B cell (primary cell): ENCODE data around the gene NBEAL2. TPM values are rescaled to one million over a fixed set of nuclear protein-coding genes. Genes with fewer than 3 reads are reported as not detected.
A peak's percentile ranks its signal among the peaks of the same experiment; 100 is the strongest.

Experiments
- ATAC-seq: fragments of 200-7000 bp; cut with Tn5 transposase; one replicate; pipeline ENCODE4 v1.10.0; 2021; ENCODE audit warnings: low read depth, mild to moderate bottlenecking, moderate number of reproducible peaks, moderate library complexity
- CTCF ChIA-PET: fragments of 350-600 bp; sonication (Branson Sonifier 250); formaldehyde crosslinking; loops from one replicate; lab custom pipeline; 2021; ENCODE audit warnings: antibody characterized with exemption, inconsistent platforms; lab: Charles Lee
- POLR2A ChIA-PET: fragments of 350-600 bp; sonication (Branson Sonifier 250); formaldehyde crosslinking; loops from one replicate; lab custom pipeline; 2021; ENCODE audit warnings: antibody characterized with exemption; lab: Charles Lee
- DNase-seq: peaks from one replicate; pipeline ENCODE4 v3.0.0; 2013
- H2AFZ ChIP-seq: 2 replicates; pipeline ENCODE4 v1.6.1; 2012; ENCODE audit warnings: mild to moderate bottlenecking, low read depth, low read length; ENCODE audit not compliant: insufficient read depth, poor library complexity, severe bottlenecking
- H3K27ac ChIP-seq, 2 donors: 1 replicate in 1 of 2; 2 replicates in 1 of 2; pipeline ENCODE4 v1.5.1; 2012 to 2013; ENCODE audit warnings: low read length in 2 of 2, mild to moderate bottlenecking in 2 of 2, moderate library complexity in 1 of 2
- H3K27me3 ChIP-seq, 4 experiments: fragments of 200-600 bp in 1 of 4; sonication (generic) in 1 of 4; replicated peaks in 1 of 4; 1 replicate in 2 of 4; 2 replicates in 2 of 4; pipeline versions ENCODE4 v1.6.1 to v1.7.0; 2013 to 2016; ENCODE audit warnings: low read length in 3 of 4, mild to moderate bottlenecking in 2 of 4, mixed read lengths in 1 of 4, moderate library complexity in 1 of 4; ENCODE audit not compliant: insufficient read depth in 4 of 4, control insufficient read depth in 3 of 4; ENCODE audit errors: control extremely low read depth in 1 of 4
- H3K36me3 ChIP-seq, 2 experiments: replicated peaks in 1 of 2; 1 replicate in 1 of 2; 2 replicates in 1 of 2; pipeline versions ENCODE4 v1.6.1 to v1.7.1; 2013; ENCODE audit warnings: low read length in 1 of 2; ENCODE audit not compliant: insufficient read depth in 2 of 2, control insufficient read depth in 1 of 2; ENCODE audit errors: control extremely low read depth in 1 of 2, extremely low read depth in 1 of 2
- H3K4me1 ChIP-seq, 2 donors: fragments of 200-600 bp in 1 of 2; sonication (generic) in 1 of 2; 1 replicate in 1 of 2; 2 replicates in 1 of 2; pipeline versions ENCODE4 v1.5.1 to v1.6.1; 2013 to 2017; ENCODE audit warnings: low read length in 2 of 2; ENCODE audit not compliant: control insufficient read depth in 2 of 2, insufficient read depth in 2 of 2
- H3K4me2 ChIP-seq: replicated peaks from 2 replicates; pipeline ENCODE3; 2012; ENCODE audit warnings: mild to moderate bottlenecking, low read depth, low read length; ENCODE audit not compliant: poor library complexity, severe bottlenecking
- H3K4me3 ChIP-seq, 5 experiments: fragments of 200-600 bp in 1 of 5; sonication (generic) in 1 of 5; 1 replicate in 3 of 5; 2 replicates in 2 of 5; pipeline versions ENCODE4 v1.5.1 to v1.7.0; 2011 to 2016; ENCODE audit warnings: low read length in 4 of 5, mild to moderate bottlenecking in 4 of 5, low read depth in 2 of 5, control low read depth in 1 of 5, moderate library complexity in 1 of 5; ENCODE audit not compliant: insufficient read depth in 1 of 5; ENCODE audit errors: control extremely low read depth in 1 of 5, extremely low read depth in 1 of 5
- H3K79me2 ChIP-seq: fragments of 200-600 bp; sonication (generic); one replicate; pipeline ENCODE4 v1.6.0; 2016; ENCODE audit warnings: low read length; ENCODE audit not compliant: control insufficient read depth, insufficient read depth
- H3K9ac ChIP-seq: fragments of 200-600 bp; sonication (generic); 2 replicates; pipeline ENCODE4 v1.6.1; 2017; ENCODE audit warnings: mild to moderate bottlenecking, low read length, moderate library complexity
- H3K9me3 ChIP-seq, 3 donors: one replicate each; pipeline versions ENCODE4 v1.6.1 to v1.7.1; 2013; ENCODE audit warnings: low read length in 2 of 3; ENCODE audit not compliant: control insufficient read depth in 2 of 3, insufficient read depth in 1 of 3; ENCODE audit errors: control extremely low read depth in 1 of 3
- H4K20me1 ChIP-seq: 2 replicates; pipeline ENCODE4 v1.6.0; 2012; ENCODE audit warnings: mild to moderate bottlenecking, low read length; ENCODE audit not compliant: insufficient read depth, control insufficient read depth, poor library complexity, severe bottlenecking
- H3K27ac Mint-ChIP-seq: one replicate; pipeline ENCODE4 v1.8.0; 2021; ENCODE audit warnings: mixed read lengths
- H3K27me3 Mint-ChIP-seq: one replicate; pipeline ENCODE4 v1.8.0; 2021; ENCODE audit warnings: mixed read lengths
- H3K4me1 Mint-ChIP-seq: one replicate; pipeline ENCODE4 v1.8.0; 2021; ENCODE audit warnings: mixed read lengths
- H3K4me3 Mint-ChIP-seq: one replicate; pipeline ENCODE4 v1.8.0; 2021; ENCODE audit warnings: mixed read lengths
- H3K9me3 Mint-ChIP-seq: one replicate; pipeline ENCODE4 v1.8.0; 2022; ENCODE audit warnings: mixed read lengths; ENCODE audit not compliant: insufficient read depth
- EZH2 ChIP-seq: IDR thresholded peaks from 2 replicates; pipeline ENCODE4 v1.6.1; 2012; ENCODE audit warnings: borderline replicate concordance, low read depth, mild to moderate bottlenecking, moderate library complexity, low read length; ENCODE audit not compliant: insufficient read depth, poor library complexity, severe bottlenecking
- WGBS: methylation state at CpG from one replicate; pipeline ENCODE4 v1.1.5; 2013; ENCODE audit warnings: missing lambda C conversion rate; ENCODE audit not compliant: insufficient coverage; 5-methylcytosine and 5-hydroxymethylcytosine counted together
- intact Hi-C: fragments of 100-400 bp; cut with micrococcal nuclease; formaldehyde crosslinking; loops from one replicate; pipeline ENCODE4 v1.10.0; 2022
- polyA plus RNA-seq: library from polyadenylated mRNA; depleted of rRNA; stranded (reverse); fragments of >200 nt; gene quantifications from 2 replicates; pipeline ENCODE4 v1.2.3, GENCODE V29; 2012
- total RNA-seq, 2 donors: library from RNA; stranded (reverse); fragments of 120-200 nt in 1 of 2; gene quantifications; 1 replicate in 1 of 2; 2 replicates in 1 of 2; pipeline versions ENCODE4 v1.2.3 to v1.2.4, GENCODE V29; 2013 to 2022
- TF ChIP-seq, protein P1 (sequence below): fragments of 200-600 bp; IDR thresholded peaks from one replicate; pipeline ENCODE4 v1.8.0; 2022; ENCODE audit warnings: antibody characterized with exemption, mild to moderate bottlenecking

NBEAL2 gene
- total and polyA plus RNA-seq, 2 donors (not counting 1 experiment from before 2014, with no cell fraction given) = 63.8 to 155 TPM

DNA sequence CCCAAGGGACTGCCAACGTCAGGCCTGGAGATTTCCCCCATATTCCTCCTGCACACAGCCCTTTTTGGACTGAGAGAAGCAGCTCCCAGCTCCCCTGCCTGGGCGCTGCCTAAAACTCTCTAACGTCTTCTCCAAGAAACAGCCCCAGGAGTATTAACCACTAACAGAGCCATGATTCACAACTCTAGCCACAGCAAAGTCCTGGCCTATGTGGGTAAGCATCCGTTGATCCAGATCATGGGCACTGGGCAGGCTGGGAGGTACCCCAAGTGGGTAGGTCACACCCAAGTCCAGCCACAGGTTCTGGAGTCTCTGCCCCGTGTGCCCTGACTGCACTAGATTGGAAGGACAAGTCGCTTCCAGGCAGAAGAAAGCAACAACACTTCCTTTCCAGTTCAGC lies 31.9 kb downstream of the NBEAL2 start:
- no peaks in the 10 kb centered on the region for H4K20me1 ChIP-seq
- no peaks in the 10 kb centered on the region for H3K79me2 ChIP-seq
- no peak overlapping the region for H3K4me2 ChIP-seq
- ATAC-seq (no peak), DNase-seq (no peak)
- Mint-ChIP-seq H3K27me3 (no peaks in the 10 kb centered on the region), H3K4me1 (peaks cover 14% of the 10 kb centered on the region), H3K27ac (peak overlapping the region; percentile 86), H3K4me3 (no peak overlapping the region), H3K9me3 (no peaks in the 10 kb centered on the region)
- peaks cover 0 to 22% of the 10 kb centered on the region in 2 experiments for H3K36me3 ChIP-seq
- no peaks in the 10 kb centered on the region for H3K9me3 ChIP-seq
- intact Hi-C loops = no loop called here
- WGBS = 80% methylated on average over 5 of the region's 6 CpGs
- no peaks in the 10 kb centered on the region for H3K27me3 ChIP-seq
- TF ChIP-seq, protein P1, sequence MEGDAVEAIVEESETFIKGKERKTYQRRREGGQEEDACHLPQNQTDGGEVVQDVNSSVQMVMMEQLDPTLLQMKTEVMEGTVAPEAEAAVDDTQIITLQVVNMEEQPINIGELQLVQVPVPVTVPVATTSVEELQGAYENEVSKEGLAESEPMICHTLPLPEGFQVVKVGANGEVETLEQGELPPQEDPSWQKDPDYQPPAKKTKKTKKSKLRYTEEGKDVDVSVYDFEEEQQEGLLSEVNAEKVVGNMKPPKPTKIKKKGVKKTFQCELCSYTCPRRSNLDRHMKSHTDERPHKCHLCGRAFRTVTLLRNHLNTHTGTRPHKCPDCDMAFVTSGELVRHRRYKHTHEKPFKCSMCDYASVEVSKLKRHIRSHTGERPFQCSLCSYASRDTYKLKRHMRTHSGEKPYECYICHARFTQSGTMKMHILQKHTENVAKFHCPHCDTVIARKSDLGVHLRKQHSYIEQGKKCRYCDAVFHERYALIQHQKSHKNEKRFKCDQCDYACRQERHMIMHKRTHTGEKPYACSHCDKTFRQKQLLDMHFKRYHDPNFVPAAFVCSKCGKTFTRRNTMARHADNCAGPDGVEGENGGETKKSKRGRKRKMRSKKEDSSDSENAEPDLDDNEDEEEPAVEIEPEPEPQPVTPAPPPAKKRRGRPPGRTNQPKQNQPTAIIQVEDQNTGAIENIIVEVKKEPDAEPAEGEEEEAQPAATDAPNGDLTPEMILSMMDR = no peak
- TF ChIP-seq EZH2 = no peak
- ChIA-PET POLR2A (no interaction called here), CTCF (interaction anchor here (1.3 kb wide), 1 partner anchor 32 kb away, joined by 3 read pairs; the partner anchor contains the start of gene NBEAL2)
- H3K4me1 ChIP-seq = peaks cover 6 to 21% of the 10 kb centered on the region in 2 donors
- no peak overlapping the region for H3K9ac ChIP-seq
- no peak overlapping the region for H2AFZ ChIP-seq
- H3K27ac ChIP-seq = peak overlapping the region in 1 of 2 donors; percentile 56
- no peak overlapping the region for H3K4me3 ChIP-seq

DNA sequence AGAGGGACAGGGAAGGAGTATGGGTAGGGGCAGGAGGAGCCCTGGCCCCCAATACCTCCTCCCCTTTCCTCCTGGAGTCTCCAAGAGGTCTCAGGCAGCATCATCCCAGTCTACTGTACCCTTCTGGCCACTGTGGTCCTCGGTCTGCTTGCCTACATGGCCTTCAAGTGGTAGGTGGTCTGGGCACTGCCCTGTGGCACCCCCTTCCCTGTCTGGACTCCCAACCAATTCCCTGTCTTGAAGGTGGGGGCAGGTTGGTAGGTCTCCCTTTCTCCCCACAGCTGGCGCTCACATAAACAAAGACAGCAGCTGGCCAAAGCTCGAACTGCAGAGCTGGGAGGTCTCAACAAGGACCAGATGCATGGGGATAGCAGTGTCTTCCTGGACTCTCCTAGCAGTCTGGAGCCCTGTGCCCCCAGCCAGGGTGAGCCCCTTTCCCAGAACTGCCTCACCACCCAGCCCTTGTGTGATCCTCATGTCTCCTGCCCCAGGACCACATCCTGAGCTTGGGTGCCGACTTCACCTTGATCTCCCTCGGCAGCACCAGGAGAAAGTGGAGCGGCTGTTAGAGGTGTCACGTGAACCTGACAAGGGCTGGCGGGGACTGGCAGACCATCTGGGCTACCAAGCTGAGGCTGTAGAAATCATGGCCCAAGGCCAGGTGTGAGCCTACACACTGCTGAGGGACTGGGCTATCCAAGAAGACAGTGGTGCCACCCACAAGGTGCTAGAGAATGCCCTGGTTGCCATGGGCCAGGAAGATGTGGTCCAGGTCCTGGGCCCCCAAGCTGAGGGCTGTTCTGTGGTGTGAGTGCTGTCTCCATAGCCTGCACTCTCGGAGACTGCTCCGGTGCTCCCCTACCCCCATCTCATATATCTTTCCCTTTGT lies 33.1 kb downstream of the NBEAL2 start:
- Mint-ChIP-seq H3K4me3 (no peak overlapping the region), H3K9me3 (no peaks in the 10 kb centered on the region), H3K4me1 (peaks cover 26% of the 10 kb centered on the region), H3K27me3 (no peaks in the 10 kb centered on the region), H3K27ac (no peak overlapping the region)
- peaks cover 16 to 33% of the 10 kb centered on the region in 2 donors for H3K4me1 ChIP-seq
- 96% methylated on average over 7 of the region's 10 CpGs for WGBS
- no peaks in the 10 kb centered on the region for H3K9me3 ChIP-seq
- peaks cover 0 to 32% of the 10 kb centered on the region in 2 experiments for H3K36me3 ChIP-seq
- ChIA-PET CTCF (interaction anchor here (1.0 to 1.3 kb wide), 2 partner anchors 9 kb away, joined by 3 read pairs; no protein-coding TSS in a partner anchor), POLR2A (no interaction called here)
- no peak overlapping the region for H2AFZ ChIP-seq
- H3K4me2 ChIP-seq = no peak overlapping the region
- H3K27me3 ChIP-seq = no peaks in the 10 kb centered on the region
- DNase-seq = no peak
- no peaks in the 10 kb centered on the region for H3K79me2 ChIP-seq
- TF ChIP-seq EZH2 = no peak
- TF ChIP-seq, protein P1 = no peak
- no peak overlapping the region for H3K4me3 ChIP-seq
- peaks cover 11% of the 10 kb centered on the region for H4K20me1 ChIP-seq
- H3K27ac ChIP-seq = no peak overlapping the region
- intact Hi-C loops = no loop called here
- no peak overlapping the region for H3K9ac ChIP-seq
- no peak for ATAC-seq
